ENCODE measurements around the gene KRT1.

Gene KRT1

DNA sequence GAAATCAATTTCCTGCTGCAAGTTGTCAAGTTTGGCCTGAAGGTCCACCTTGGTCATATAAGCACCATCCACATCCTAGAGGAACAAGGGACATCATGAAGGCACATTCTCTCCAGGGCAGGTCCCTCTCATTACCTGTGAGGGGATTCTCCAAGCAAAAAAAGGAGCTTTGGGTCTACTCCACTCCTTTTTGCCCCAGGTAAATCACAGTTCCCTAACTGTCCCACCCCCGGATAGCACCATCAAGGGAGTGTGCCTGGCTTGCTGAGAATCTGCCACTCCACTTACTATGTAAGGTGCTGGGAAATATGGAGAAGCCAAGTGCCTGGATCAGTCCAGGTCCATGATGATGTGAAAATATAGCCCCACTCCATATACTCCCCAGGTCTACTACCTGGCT lies 2.5 kb downstream of the KRT1 start:
- no peak for DNase-seq (ENCODE audit: low read depth)
- H3K4me3 ChIP-seq (ENCODE audit: low read depth, low read length): no peak overlapping the region
- TF ChIP-seq, protein P1, sequence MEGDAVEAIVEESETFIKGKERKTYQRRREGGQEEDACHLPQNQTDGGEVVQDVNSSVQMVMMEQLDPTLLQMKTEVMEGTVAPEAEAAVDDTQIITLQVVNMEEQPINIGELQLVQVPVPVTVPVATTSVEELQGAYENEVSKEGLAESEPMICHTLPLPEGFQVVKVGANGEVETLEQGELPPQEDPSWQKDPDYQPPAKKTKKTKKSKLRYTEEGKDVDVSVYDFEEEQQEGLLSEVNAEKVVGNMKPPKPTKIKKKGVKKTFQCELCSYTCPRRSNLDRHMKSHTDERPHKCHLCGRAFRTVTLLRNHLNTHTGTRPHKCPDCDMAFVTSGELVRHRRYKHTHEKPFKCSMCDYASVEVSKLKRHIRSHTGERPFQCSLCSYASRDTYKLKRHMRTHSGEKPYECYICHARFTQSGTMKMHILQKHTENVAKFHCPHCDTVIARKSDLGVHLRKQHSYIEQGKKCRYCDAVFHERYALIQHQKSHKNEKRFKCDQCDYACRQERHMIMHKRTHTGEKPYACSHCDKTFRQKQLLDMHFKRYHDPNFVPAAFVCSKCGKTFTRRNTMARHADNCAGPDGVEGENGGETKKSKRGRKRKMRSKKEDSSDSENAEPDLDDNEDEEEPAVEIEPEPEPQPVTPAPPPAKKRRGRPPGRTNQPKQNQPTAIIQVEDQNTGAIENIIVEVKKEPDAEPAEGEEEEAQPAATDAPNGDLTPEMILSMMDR (IDR thresholded peaks at IDR 0.05; ENCODE audit: control insufficient read depth, extremely low read depth, insufficient read depth): no peak

DNA sequence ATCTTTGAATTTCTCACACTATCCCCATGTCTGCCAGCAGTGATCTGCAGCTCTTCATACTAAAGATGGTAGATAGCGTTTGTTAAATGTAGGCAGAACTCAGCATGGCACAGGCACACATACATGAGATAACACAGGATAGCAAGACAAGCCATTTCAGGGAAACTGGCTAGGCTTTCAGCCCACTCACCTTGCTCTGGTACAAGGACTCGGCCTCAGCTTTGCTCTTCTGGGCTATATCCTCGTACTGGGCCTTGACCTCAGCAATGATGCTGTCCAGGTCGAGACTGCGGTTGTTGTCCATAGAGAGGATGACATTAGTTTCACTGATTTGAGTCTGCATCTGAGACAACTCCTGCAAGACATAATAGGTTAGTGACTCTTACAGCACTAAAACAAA lies 3.1 kb downstream of the KRT1 start:
- TF ChIP-seq, protein P1 (IDR thresholded peaks at IDR 0.05; ENCODE audit: control insufficient read depth, extremely low read depth, insufficient read depth): no peak

DNA sequence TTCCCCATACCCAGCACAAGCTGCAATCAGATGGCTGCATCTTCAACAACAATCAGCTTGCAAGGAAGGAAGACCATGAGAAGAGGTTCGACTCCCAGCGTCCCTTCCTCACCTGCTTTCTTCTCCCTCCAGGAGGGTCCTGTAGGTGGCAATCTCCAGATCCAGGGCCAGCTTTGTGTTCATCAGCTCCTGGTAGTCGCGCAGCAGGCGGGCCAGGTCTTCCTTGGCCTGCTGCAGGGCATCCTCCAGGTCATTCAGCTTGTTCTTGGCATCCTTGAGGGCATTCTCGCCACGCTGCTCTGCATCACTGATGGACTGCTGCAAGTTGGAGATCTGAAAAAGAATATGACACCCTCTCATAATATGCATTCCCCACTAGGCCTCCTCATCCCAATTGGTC lies 4.0 kb downstream of the KRT1 start:
- DNase-seq (ENCODE audit: low read depth): no peak
- TF ChIP-seq, protein P1 (IDR thresholded peaks at IDR 0.05; ENCODE audit: control insufficient read depth, extremely low read depth, insufficient read depth): no peak
- H3K4me3 ChIP-seq (ENCODE audit: low read depth, low read length): no peak overlapping the region

More for the DNA sequence above, 3.1 kb downstream of the KRT1 start:
- no peak for DNase-seq (ENCODE audit: low read depth)
- no peak overlapping the region for H3K4me3 ChIP-seq (ENCODE audit: low read depth, low read length)

DNA sequence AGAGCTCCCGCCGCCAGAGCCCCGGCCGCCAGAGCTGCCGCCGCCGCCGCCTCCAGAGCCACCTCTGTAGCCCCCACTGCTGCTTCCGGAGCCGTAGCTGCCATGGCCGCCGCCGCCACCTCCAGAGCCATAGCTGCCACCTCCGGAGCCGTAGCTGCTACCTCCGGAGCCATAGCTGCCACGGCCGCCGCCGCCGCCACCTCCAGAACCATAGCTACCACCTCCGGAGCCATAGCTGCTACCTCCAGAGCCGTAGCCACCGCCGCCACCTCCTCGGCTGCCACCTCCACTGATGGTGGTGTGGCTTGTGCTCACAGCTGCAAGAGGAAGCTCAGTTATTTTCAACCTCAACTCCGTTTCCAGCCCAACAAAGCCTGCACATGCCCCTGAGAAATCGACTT lies 4.9 kb downstream of the KRT1 start:
- DNase-seq (ENCODE audit: low read depth): no peak
- TF ChIP-seq, protein P1 (IDR thresholded peaks at IDR 0.05; ENCODE audit: control insufficient read depth, extremely low read depth, insufficient read depth): no peak
- H3K4me3 ChIP-seq (ENCODE audit: low read depth, low read length): no peak overlapping the region

DNA sequence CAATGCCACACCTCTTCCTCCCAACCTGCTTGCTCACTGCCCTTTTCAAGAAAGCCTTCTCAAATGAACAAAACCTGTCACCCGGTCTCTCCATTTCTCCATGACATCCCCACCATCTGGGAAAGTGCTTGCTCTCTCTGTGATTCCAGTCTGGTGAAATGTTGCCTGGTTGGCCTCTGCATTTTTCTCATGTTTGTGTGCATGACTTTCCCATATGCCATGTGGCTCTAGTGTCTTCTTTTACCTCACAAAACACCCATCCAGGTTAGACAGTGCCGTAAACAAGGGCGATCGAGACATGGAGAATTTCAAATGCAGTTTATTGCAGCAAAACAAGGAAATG lies 5.8 kb downstream of the KRT1 start:
- TF ChIP-seq, protein P1 (IDR thresholded peaks at IDR 0.05; ENCODE audit: control insufficient read depth, extremely low read depth, insufficient read depth): no peak
- H3K4me3 ChIP-seq (ENCODE audit: low read depth, low read length): no peak overlapping the region
- no peak for DNase-seq (ENCODE audit: low read depth)

DNA sequence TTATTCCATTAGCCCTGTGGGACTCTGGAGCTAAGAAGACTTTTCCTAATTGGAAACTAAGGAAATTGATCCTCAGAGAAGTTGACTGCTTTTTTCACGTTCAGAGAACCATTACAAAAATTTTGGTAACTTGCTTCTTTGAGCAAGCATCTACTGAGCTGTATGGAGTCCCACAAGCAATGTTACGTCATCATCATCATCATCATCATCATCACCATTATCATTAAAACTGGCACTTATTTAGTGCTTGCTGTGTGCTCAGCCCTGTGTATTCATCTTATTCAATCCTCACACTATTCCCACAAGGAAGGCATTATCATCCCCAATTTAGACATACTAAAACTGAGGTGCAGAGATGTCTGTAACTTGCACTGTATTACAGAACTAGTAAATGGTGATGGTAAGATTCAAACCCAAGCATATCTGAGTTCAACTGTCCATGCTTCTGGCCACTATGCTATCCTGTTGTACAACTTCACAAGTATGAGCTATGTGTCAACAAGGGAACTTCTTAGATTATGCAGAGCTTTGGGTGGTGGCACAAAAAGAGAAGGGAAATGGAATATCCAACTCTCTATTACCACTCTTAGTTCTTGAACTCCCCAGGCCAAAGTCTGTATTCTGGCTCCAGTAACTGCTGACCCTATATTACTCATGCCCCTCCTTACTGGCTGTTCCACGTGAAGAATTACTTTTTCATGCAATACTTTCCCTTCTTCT lies 6.3 kb downstream of the KRT1 start:
- TF ChIP-seq, protein P1 (IDR thresholded peaks at IDR 0.05; ENCODE audit: control insufficient read depth, extremely low read depth, insufficient read depth): no peak
- no peak overlapping the region for H3K4me3 ChIP-seq (ENCODE audit: low read depth, low read length)
- DNase-seq (ENCODE audit: low read depth): no peak

DNA sequence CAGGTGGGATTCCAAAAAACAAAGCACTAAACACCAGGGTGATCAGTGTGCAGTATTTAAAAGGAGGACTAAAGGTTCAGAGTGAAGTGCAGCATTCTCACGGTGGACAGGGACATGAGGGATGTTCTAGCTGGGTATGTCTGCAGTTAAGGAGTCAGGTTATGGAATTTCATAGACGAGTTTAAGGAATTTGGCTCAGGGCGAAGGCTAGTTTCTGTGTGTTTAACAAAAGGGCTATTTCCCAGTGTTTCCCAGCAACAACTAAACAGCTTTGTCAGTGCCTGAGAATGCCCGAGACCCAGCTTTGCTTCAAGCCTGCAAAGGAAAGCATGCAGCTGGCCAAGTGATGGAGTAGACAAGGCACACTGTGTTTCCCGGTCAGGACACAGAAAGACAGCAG lies 7.0 kb downstream of the KRT1 start:
- TF ChIP-seq, protein P1 (IDR thresholded peaks at IDR 0.05; ENCODE audit: control insufficient read depth, extremely low read depth, insufficient read depth): no peak
- no peak for DNase-seq (ENCODE audit: low read depth)
- H3K4me3 ChIP-seq (ENCODE audit: low read depth, low read length): no peak overlapping the region

Measured in LNCaP clone FGC (cell line).